ENCODE results near the gene OR10G2. TPM values are rescaled to one million over a fixed set of nuclear protein-coding genes. Genes with fewer than 3 reads are reported as not detected.

OR10G2 gene
- total RNA-seq, 4 donors from 2014 or later: not detected

GRCh38 chr14:21589317-21589716 lies 45.4 kb downstream of the OR10G2 start:
- H3K27ac ChIP-seq: no peak overlapping the region
- no peaks in the 10 kb centered on the region for H3K9me3 ChIP-seq
- DNase-seq: no peak
- no peak overlapping the region for H3K4me3 ChIP-seq (replicated peaks in 1 of 3)
- no peaks in the 10 kb centered on the region for H3K36me3 ChIP-seq
- no peaks in the 10 kb centered on the region for H3K4me1 ChIP-seq
- no peaks in the 10 kb centered on the region for H3K27me3 ChIP-seq
- intact Hi-C loops (cut with DNase I): no loop called here
- WGBS, 2 donors: 84 to 86% methylated on average over 4 of the region's 4 CpGs
- TF ChIP-seq POLR2A (IDR thresholded peaks at IDR 0.05) (no peak), CTCF (IDR thresholded peaks at IDR 0.05) (no peak)

Other genes starting within 250 kb of the OR10G2 start
- 100 to 1,000 TPM in 1 of 4 donors, 10 to 100 TPM in 3; 64.1 to 102 (median 76.8) TPM for gene CHD8, start 178.8 kb downstream of the OR10G2 start, total RNA-seq
- 10 to 100 TPM; 26.8 to 66.8 (median 38.9) TPM for gene RAB2B, start 158.0 kb downstream of the OR10G2 start, total RNA-seq
- 10 to 100 TPM; 41.5 to 68.2 (median 52.7) TPM for gene TOX4, start 157.7 kb downstream of the OR10G2 start, total RNA-seq
- 10 to 100 TPM; 70.7 to 83.1 (median 75.4) TPM for gene METTL3, start 123.6 kb downstream of the OR10G2 start, total RNA-seq
- 10 to 100 TPM; 21.9 to 24.6 (median 22.5) TPM for gene SALL2, start 108.6 kb downstream of the OR10G2 start, total RNA-seq
- gene OR10G3, start 54.9 kb downstream of the OR10G2 start, total RNA-seq: not detected
- gene OR4E2, start 18.9 kb upstream of the OR10G2 start, total RNA-seq: not detected
- not detected for gene OR4E1, start 38.9 kb upstream of the OR10G2 start, total RNA-seq